WTC11 (cell line): Measurements from ENCODE around the gene PEX11B.

ENCODE experiments used
- ATF1 ChIP-seq: sonication (generic); formaldehyde crosslinking; IDR thresholded peaks from 2 replicates; pipeline ENCODE4 v1.8.1; 2023; ENCODE audit warnings: mild to moderate bottlenecking, moderate library complexity, missing genetic modification reagents
- ATF3 ChIP-seq: sonication (generic); formaldehyde crosslinking; conservative IDR thresholded peaks from 2 replicates; pipeline ENCODE4 v1.8.1; 2022; ENCODE audit warnings: mild to moderate bottlenecking, missing genetic modification reagents
- CTCF ChIP-seq: fragments of 200-600 bp; IDR thresholded peaks from 2 replicates; pipeline ENCODE4 v1.8.0; 2022; ENCODE audit warnings: antibody characterized with exemption
- ELF4 ChIP-seq: sonication (generic); formaldehyde crosslinking; IDR thresholded peaks from 2 replicates; pipeline ENCODE4 v1.8.1; 2022; ENCODE audit warnings: low read depth, mild to moderate bottlenecking, moderate library complexity, missing genetic modification reagents
- ETV6 ChIP-seq: sonication (generic); formaldehyde crosslinking; IDR thresholded peaks from 2 replicates; pipeline ENCODE4 v1.8.1; 2022; ENCODE audit warnings: mild to moderate bottlenecking, missing genetic modification reagents
- FOXP4 ChIP-seq: sonication (generic); formaldehyde crosslinking; IDR thresholded peaks from 2 replicates; pipeline ENCODE4 v1.8.0; 2022; ENCODE audit warnings: mild to moderate bottlenecking, missing genetic modification reagents
- IRF1 ChIP-seq: sonication (generic); formaldehyde crosslinking; IDR thresholded peaks from 2 replicates; pipeline ENCODE4 v1.8.0; 2023; ENCODE audit warnings: missing genetic modification reagents
- MYBL2 ChIP-seq: sonication (generic); formaldehyde crosslinking; IDR thresholded peaks from 2 replicates; pipeline ENCODE4 v1.8.1; 2023; ENCODE audit warnings: mild to moderate bottlenecking, moderate library complexity, missing genetic modification reagents
- TEAD1 ChIP-seq: sonication (generic); formaldehyde crosslinking; IDR thresholded peaks from 2 replicates; pipeline ENCODE4 v1.8.0; 2022; ENCODE audit warnings: mild to moderate bottlenecking, missing genetic modification reagents
- ZBTB43 ChIP-seq: sonication (generic); formaldehyde crosslinking; IDR thresholded peaks from 2 replicates; pipeline ENCODE4 v1.8.1; 2023; ENCODE audit warnings: mild to moderate bottlenecking, missing genetic modification reagents
- TF ChIP-seq, protein P1 (sequence below): sonication (generic); formaldehyde crosslinking; IDR thresholded peaks from 2 replicates; pipeline ENCODE4 v1.8.1; 2022; ENCODE audit warnings: mild to moderate bottlenecking, missing genetic modification reagents, moderate library complexity, borderline replicate concordance

GRCh38 chr1:145926686-145927062 lies 8.2 kb upstream of the PEX11B start:
- no peak for TF ChIP-seq CTCF
- TF ChIP-seq ATF1 (CRISPR knock-in tag): no peak
- no peak for TF ChIP-seq ETV6 (CRISPR knock-in tag)
- TF ChIP-seq ATF3 (CRISPR knock-in tag): no peak
- TF ChIP-seq ZBTB43 (CRISPR knock-in tag): no peak
- no peak for TF ChIP-seq FOXP4
- no peak for TF ChIP-seq IRF1 (CRISPR knock-in tag)
- no peak for TF ChIP-seq MYBL2
- TF ChIP-seq, protein P1, sequence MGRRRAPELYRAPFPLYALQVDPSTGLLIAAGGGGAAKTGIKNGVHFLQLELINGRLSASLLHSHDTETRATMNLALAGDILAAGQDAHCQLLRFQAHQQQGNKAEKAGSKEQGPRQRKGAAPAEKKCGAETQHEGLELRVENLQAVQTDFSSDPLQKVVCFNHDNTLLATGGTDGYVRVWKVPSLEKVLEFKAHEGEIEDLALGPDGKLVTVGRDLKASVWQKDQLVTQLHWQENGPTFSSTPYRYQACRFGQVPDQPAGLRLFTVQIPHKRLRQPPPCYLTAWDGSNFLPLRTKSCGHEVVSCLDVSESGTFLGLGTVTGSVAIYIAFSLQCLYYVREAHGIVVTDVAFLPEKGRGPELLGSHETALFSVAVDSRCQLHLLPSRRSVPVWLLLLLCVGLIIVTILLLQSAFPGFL (CRISPR knock-in tag): no peak
- TF ChIP-seq TEAD1 (CRISPR knock-in tag): no peak
- no peak for TF ChIP-seq ELF4 (CRISPR knock-in tag)
